ENCODE measurements around the gene NEU2. TPM values are rescaled to one million over a fixed set of nuclear protein-coding genes. Genes with fewer than 3 reads are reported as not detected.

Gene NEU2
- total and polyA plus RNA-seq, 2 of the 13 experiments (the other 11 are each of a cell fraction or from before 2014, with no cell fraction given) = not detected

DNA sequence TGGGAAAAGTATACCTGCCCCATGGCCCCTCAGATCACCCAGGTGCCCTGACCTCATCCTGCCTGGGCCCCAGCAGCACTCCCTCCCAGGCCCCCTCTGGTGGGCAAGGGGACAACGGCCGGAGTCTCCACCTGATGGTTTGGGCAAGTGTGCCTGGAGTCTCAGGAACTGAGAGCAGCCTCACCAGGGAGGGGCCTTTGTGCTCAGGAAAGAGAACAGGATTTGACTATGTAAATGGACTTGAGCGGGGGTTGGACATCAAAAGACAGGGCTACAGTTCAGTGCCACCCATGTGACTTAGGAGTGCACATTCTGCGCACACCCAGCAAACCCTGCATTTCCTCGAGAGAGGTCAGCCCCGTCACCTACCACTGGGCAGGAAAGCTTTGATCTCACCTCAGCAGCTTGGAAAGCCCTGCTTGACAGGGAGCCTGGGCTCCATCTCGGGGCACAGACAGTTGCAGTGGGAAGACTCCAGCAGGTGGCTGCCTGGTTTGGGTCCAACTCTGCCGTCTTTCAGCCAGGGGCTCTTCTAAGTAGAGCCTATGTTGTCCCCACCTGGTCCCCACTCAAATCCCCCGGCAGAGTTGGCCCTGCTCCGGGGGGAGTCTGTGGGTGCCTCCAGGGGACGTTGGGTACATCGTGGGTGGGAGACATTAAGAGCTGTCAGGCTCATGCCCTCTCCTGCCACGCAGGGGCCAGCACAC lies 30.9 kb downstream of the NEU2 start (continued):
- TF ChIP-seq E2F2 (CRISPR knock-in tag; IDR thresholded peaks at IDR 0.05; ENCODE audit: borderline replicate concordance) (peak; percentile 31; the same call in 1 of the 2 replicates), RXRA (CRISPR knock-in tag; IDR thresholded peaks at IDR 0.05) (peak; percentile 97), ZNF260 (CRISPR knock-in tag; IDR thresholded peaks at IDR 0.05; ENCODE audit: borderline replicate concordance, low read depth) (no peak), CCAR2 (optimal IDR thresholded peaks at IDR 0.05; ENCODE audit: low read depth, low read length) (no peak), ZKSCAN5 (CRISPR knock-in tag; IDR thresholded peaks at IDR 0.05) (0 out of 2 replicates have a peak, but pooled peaks have one; percentile 51), ZNF362 (CRISPR knock-in tag; IDR thresholded peaks at IDR 0.05; ENCODE audit: borderline replicate concordance) (no peak; the same call in 1 of the 2 replicates), CENPX (CRISPR knock-in tag; IDR thresholded peaks at IDR 0.05) (no peak), NFATC3 (CRISPR knock-in tag; IDR thresholded peaks at IDR 0.05) (no peak; the same call in 1 of the 2 replicates), ZNF580 (CRISPR knock-in tag; IDR thresholded peaks at IDR 0.05; ENCODE audit: borderline replicate concordance, low read depth) (0 out of 2 replicates have a peak, but pooled peaks have one; percentile 74), ZNF746 (CRISPR knock-in tag; IDR thresholded peaks at IDR 0.05) (peak; percentile 44; the same call in 1 of the 2 replicates), ZNF781 (CRISPR knock-in tag; IDR thresholded peaks at IDR 0.05; ENCODE audit: borderline replicate concordance, not compliant biosample characterization) (peak; percentile 77), CREB3 (CRISPR knock-in tag; IDR thresholded peaks at IDR 0.05) (no peak), ZNF841 (CRISPR knock-in tag; IDR thresholded peaks at IDR 0.05; ENCODE audit: borderline replicate concordance) (no peak), MATR3 (CRISPR knock-in tag; IDR thresholded peaks at IDR 0.05) (no peak), WIZ (CRISPR knock-in tag; IDR thresholded peaks at IDR 0.05) (0 out of 2 replicates have a peak, but pooled peaks have one; percentile 11)
- TF ChIP-seq, protein P1, sequence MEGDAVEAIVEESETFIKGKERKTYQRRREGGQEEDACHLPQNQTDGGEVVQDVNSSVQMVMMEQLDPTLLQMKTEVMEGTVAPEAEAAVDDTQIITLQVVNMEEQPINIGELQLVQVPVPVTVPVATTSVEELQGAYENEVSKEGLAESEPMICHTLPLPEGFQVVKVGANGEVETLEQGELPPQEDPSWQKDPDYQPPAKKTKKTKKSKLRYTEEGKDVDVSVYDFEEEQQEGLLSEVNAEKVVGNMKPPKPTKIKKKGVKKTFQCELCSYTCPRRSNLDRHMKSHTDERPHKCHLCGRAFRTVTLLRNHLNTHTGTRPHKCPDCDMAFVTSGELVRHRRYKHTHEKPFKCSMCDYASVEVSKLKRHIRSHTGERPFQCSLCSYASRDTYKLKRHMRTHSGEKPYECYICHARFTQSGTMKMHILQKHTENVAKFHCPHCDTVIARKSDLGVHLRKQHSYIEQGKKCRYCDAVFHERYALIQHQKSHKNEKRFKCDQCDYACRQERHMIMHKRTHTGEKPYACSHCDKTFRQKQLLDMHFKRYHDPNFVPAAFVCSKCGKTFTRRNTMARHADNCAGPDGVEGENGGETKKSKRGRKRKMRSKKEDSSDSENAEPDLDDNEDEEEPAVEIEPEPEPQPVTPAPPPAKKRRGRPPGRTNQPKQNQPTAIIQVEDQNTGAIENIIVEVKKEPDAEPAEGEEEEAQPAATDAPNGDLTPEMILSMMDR (CRISPR knock-in tag; IDR thresholded peaks at IDR 0.05) = peak; percentile 81
- TF ChIP-seq, protein P2, sequence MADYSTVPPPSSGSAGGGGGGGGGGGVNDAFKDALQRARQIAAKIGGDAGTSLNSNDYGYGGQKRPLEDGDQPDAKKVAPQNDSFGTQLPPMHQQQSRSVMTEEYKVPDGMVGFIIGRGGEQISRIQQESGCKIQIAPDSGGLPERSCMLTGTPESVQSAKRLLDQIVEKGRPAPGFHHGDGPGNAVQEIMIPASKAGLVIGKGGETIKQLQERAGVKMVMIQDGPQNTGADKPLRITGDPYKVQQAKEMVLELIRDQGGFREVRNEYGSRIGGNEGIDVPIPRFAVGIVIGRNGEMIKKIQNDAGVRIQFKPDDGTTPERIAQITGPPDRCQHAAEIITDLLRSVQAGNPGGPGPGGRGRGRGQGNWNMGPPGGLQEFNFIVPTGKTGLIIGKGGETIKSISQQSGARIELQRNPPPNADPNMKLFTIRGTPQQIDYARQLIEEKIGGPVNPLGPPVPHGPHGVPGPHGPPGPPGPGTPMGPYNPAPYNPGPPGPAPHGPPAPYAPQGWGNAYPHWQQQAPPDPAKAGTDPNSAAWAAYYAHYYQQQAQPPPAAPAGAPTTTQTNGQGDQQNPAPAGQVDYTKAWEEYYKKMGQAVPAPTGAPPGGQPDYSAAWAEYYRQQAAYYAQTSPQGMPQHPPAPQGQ (CRISPR knock-in tag; IDR thresholded peaks at IDR 0.05; ENCODE audit: borderline replicate concordance) = no peak

Data from HepG2 (cell line).